Measurements from ENCODE around the gene SPPL2A.
"Not testable (repeated sequence)": the region's sequence is repeated elsewhere in the genome, so short reads cannot be mapped to it uniquely, and the experiment has no call there.

The SPPL2A gene, protein sequence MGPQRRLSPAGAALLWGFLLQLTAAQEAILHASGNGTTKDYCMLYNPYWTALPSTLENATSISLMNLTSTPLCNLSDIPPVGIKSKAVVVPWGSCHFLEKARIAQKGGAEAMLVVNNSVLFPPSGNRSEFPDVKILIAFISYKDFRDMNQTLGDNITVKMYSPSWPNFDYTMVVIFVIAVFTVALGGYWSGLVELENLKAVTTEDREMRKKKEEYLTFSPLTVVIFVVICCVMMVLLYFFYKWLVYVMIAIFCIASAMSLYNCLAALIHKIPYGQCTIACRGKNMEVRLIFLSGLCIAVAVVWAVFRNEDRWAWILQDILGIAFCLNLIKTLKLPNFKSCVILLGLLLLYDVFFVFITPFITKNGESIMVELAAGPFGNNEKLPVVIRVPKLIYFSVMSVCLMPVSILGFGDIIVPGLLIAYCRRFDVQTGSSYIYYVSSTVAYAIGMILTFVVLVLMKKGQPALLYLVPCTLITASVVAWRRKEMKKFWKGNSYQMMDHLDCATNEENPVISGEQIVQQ

DNA sequence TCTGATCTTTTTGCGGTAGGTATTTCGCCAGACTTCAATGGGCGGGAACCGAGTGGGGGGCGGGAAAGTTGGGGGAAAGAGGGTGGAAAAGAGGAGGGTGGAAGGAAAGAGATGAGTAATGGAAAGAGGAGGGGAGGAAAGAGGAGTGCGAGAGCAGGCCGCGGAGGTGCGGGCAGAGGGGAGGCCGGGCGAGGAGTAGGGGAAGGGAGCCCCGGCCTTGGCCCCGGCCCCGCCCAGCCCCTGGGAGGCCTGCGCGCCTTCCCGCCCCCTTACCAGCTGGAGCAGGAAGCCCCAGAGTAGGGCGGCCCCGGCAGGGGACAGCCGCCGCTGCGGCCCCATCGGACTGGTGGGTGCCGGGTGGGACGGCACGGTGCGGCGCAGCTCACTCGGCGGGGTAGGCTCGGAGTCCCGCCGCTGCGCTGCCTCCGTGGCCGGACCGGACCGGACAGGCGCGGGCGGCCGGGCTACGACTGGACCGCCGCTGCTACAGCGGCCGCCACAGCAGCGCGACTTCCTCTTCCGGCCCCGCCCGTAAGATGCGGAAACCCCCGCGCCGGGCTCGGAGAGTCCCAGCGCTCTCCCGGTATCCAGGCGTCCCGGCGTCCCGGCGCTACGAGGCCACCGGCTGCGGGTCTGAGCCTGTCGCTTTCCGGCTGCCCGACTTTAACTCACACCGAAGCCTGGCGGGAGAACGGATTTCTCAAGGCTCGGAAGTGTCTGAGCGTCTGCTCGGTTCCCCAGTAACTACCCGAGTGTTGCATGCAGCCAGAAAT, at the start of gene SPPL2A:
Gene SPPL2A (minus strand): TSS at position 512 of the 773 bp plus-strand sequence. CDS start 173 bp downstream, at position 339.
- DNase-seq = peak; percentile 70

DNA sequence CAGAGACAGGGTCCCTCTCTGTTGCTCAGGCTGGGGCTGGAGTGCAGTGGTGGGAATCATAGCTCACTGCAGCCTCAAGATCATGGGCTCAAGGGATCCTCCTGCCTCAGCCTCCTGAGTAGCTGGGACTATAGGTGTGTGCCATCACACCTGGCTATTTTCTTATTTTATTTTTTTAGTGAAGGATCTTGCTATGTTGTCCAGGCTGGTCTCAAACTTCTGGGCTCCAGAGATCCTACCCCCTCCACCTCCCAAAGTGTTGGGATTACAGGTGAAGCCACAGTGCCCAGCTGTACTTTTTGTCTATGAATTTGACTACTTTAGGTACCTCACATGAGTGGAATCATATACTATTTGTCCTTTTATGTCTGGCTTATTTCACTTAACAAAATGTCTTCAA, 49.1 kb upstream of the SPPL2A start:
- DNase-seq = no peak

DNA sequence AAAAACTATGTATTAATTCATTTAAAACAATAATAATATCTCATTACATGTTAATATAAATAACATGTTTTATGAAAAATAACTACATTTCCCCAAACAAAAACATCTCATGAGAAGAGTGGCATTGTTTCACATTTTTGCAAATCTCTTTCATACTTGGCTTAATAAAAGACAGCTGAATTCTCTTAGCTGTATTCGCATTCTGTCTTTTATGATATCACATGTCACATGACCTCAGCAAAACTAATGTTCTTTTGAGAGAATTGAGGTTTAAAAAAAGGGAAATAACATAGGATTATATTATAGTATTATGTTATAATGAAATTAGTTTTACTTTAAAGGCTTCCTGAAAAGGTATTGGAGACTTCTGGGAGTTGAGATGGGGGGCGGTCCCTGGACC, 48.4 kb upstream of the SPPL2A start:
- no peak for DNase-seq

DNA sequence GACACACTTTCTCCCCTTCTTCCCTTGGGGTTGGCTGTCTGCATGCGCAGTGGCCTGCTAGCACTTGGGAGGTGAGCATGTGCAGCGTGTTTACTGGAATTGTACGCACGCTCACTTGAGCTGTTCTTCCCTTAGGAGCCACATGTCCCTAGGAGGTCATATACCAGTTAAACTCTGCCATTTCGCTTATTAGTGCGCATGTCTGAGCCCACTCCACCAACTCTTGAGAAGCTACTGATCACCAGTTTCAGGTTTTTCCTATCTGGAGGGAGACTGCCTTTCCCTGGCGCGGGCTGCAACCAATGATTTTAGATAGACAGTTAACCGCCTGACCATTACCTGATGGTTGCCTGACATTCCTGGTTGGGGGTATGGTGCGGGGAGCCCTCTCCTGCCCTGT, 47.6 kb upstream of the SPPL2A start:
- DNase-seq = no peak

DNA sequence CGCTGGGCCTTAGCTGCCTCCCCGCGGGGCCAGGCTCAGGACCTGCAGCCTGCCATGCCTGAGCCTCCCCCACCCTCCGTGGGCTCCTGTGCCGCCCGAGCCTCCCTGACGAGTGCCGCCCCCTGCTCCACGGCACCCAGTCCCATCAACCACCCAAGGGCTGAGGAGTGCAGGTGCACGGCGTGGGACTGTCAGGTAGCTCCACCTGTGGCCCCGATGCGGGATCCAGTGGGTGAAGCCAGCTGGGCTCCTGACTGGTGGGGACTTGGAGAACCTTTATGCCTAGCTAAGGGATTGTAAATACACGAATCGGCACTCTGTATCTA, 46.6 kb upstream of the SPPL2A start:
- not testable (repeated sequence) for DNase-seq

DNA sequence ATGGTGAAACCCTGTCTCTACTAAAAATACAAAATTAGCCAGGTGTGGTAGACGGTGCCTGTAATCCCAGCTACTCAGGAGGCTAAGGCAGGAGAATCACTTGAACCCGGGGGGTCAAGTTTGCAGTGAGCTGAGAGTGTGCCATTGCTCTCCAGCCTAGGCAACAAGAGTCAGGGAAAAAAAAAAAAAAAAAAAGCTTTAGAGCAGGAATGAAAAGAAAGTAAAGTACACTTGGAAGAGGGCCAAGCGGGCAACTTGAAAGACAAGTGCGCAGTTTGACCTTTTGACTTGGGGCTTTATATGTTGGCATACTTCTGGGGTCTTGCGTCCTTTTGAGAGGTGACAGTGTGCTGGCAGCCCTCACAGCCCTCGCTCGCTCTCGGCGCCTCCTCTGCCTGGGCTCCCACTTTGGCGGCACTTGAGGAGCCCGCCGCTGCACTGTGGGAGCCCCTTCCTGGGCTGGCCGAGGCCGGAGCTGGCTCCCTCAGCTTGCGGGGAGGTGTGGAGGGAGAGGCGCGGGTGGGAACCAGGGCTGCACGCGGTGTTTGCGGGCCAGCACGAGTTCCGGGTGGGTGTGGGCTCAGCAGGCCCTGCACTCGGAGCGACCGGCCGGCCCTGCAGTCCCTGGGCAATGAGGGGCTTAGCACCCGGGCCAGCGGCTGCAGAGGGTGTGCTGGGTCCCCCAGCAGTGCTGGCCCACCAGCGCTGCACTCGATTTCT, 46.1 kb upstream of the SPPL2A start:
- DNase-seq = not testable (repeated sequence)

DNA sequence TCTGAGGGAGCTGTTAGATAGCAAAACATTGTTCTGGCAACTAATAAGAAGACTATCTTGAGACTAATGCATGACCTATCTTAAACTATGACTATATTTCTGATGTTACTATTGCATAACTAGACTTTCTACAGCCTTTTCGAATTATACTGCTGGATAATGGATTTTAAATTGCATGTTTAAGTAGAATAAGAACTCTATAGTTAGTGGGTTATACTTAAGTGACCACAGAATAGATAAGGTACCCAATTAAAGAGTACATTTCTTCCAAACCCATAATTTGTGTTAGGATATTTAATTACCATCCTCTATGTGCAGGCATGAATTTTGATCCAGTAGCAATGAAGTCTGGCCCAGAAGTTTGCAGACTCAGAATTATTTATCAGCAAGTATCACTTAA, 44.6 kb upstream of the SPPL2A start:
- DNase-seq = no peak

DNA sequence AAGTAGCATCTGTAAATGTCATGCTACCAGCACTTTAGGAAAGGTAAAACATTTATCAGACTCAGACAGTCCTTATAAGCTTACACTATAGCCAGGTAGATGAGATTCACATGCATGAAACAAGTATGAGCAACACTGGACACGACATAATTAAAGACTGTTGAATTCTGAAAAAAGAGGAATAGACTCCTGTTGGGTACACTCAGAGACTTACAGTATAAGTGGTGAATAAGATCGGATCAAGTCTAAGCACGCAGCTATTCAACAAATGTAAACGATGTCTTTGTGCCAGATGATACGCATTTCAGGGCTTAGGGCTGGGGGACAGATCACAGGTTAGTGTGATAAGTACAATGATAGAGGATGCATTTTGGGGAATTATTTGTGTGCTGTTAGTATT, 43.2 kb upstream of the SPPL2A start:
- no peak for DNase-seq

DNA sequence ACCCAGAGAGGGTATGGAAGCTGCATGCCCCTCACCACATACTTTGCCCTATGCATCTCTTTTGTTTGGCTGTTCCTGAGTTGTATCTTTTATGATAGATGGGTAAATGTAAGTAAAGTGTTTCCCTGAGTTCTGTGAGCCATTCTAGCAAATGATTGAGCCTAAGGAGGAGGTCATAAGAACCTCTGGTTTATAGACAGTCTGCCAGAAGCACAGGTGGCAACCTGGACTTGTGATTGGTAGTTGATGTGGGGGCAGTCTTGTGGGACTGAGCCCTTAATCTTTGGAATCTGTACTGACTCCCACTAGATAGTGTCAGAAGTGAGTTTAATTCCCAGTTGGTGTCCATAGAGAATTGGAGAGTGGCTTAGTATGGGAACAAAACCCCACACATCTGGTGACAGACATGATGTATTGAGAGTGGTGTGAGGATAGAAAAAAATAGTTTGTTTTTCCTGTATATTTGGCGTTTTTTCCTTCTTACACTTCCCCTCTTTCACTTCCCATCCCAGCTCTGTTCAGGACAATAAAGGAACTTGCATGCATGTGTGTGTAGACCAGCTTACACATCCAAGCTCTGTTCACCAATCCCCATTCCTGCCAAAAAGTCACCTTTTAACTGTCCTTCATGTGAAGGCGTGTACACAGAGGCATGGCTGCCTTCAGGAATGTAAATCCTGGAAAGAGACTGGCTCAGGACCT, 38.1 kb upstream of the SPPL2A start:
- no peak for DNase-seq

DNA sequence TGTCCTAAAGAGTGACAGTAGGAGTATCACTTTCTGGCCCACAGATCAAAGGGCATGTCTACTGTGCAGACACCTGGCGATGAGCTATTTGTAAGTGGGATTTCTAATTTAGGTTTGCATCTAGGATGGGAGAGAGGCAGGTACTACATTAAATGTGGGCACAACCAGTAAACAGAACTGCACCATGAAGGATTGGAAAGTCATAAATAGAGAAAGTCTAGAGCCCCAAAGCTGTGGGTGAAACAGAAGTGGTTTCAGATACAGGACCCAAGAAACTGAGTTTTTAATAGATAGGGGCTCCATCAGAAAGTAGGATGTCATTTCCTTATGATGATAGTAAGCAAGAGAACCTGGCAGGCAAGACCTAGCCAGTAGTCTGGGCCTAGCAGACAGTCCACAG, 35.2 kb upstream of the SPPL2A start:
- DNase-seq = no peak

DNA sequence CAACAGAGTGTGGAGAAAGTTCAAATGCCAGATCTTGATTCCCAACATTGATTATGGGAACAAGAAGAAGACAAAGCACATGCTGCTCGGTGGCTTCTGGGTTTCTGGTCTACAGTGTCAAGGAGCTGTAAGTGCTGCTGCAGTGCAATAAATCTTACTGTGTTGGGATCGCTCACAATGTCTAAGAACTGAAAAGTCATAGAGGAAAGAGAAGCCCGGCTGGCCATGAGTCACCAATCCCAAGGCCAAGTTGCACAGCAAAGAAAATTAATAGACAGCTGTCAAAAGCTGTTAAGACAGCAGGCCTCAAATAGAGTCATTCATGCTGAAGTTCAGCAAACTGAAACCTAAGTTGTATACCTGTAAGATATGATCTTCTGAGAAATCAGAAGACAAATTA, 33.2 kb upstream of the SPPL2A start:
- DNase-seq = no peak

DNA sequence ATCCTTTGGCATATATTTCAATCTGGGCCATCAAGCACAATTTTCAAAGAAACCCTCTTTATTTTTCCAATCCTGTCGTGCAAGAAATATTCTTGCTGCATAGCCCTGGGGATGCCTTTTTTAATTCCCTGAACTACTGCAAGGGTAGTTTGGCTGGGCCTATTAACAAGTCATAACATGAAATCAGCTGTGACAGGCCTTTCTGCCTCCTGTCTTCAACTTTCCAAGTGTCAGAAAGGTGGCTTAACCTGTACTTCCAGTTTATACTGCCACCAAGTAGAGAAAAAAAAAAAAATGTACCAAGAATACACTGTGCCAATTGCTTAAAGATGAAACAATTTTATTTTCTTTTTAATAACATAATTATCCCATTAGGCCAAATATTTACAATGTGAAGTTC, 32.4 kb upstream of the SPPL2A start:
- no peak for DNase-seq

DNA sequence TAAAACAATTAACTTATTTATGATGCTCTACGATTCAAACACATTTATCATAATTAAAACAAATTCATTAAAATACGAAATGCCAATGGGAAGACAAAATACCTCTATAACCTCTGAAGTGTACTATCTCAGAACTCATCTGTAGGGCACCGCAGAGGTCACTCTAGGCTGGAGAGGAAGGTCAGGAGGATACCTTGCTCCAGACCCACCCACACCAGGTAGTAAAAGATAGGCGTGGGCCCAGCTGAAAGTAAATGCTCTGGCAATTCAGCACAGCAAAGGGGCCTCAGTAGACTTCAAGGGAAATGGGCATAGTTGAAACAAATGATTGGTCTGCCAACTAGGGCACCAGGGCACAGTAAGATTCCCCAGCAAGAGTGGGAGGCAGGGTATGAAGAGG, 26.0 kb upstream of the SPPL2A start:
- no peak for DNase-seq

DNA sequence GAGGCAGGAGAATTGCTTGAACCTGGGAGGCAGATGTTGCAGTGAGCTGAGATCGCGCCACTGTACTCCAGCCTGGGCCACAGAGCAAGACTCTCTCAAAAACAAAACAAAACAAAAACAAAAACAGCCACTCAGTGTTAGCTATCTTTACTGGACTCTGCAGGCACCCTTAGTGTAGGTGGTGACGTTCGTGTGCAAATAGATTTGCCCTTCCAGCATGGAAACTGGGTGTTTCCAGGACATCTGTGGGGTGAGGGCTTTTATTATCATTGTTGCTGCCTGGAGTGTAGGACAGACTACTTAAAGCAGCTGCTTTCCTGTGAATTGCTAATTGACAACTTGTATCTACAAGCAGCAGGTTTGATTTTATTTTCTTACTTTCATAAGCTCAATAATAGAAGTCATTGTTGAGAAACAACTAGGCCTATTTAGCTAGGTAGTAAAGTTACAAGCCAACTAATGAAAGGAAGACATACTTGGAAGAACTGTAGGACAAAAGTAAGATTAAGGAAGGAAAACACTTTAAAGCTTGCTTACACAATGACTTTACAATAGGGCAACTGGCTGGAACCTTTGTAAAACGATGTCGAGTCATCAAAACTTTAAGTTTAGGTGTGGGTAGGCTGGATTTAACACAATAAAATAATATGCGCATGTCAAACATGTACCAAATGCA, 25.4 kb upstream of the SPPL2A start:
- DNase-seq = no peak

DNA sequence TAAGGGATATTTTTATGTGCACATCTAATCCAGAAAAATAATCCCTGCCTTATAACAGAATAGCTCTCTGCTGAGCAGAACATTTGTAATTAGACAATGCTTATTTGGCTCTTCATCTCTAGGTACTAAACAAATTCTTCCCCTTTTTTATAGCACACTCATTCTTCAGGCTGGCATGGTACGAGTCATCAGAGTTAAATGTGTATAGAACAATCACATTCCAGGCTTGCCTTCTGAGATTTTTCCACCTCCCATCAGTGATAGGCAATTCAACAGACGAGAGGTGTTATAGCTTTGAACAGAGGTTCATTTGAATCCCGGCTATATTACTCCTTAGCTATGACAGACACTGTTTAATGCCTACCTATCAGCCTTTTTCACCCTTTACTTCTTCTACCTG, 21.4 kb upstream of the SPPL2A start:
- no peak for DNase-seq

DNA sequence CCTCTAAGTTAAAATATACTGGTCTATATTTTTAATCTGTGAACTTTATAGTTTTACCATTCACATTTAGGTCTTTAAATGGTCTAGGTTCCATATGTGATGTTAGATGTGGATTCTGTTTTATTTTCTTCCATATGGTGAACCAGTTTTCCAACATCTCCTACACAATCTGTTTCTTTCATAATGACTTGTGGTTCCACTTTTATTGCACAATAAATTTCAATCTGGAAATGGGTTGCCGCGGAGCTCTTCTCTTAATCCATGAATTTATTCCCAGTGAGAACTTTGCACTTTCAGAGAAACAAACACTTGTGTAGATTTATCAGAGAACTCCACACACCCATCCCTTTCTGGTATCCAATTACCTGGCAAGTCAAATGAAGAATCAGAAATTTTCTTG, 20.9 kb upstream of the SPPL2A start:
- DNase-seq = no peak

DNA sequence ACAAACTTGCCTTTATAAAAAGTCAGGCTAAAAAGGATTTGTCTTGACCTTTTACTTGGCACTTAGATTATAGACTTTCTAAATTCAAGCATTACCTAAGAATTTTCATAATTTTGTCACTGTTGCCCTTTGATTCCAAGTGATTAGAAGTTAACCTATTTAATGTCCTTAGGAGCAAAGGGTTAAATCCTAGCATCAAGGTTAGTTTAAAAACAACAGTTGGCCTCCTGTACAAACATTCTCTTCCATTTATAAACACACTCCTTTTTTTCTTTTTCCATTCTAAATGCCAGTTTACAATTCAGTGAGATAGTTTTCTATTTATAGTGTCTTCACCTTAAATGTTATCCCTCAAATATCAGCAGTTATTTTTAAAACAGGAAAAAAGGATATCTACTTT, 18.4 kb upstream of the SPPL2A start:
- DNase-seq = peak; percentile 17

DNA sequence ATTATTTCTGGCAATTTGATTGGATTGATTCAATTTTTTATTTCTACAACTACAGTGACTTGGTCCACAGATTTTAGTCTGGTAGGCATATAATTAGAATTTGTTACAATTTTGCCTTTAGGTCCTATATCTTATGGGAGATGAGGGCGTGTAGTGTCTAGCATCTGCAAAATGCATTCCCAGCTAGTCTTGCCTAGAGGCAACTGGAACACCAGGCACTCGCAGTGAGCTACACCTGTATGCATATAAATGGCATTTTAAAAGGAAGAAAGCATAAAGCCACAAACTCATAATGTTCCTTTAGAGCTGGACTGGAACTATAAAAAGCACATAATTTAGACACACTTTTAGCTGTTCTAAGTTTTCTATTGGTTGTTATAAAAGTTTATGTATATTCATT, 17.9 kb upstream of the SPPL2A start:
- no peak for DNase-seq

DNA sequence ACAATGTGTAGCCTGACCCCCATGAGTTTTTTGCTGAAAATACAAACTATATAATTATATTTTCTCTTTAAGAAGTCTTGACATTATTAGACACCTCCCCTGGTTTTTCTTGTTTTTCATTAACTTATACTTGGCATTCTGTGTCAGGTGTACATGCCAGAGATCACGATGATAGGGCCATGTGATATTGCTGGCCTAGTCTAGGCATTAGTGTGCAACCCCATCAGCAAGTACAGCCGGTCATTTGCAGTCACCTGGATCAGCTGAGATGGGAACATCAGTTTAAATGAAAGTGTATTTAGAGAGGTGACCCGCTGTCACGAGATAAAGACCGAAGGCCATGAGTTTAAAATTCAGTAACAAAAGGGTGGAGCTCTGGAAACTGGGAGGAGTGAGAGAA, 12.6 kb upstream of the SPPL2A start:
- DNase-seq = no peak

DNA sequence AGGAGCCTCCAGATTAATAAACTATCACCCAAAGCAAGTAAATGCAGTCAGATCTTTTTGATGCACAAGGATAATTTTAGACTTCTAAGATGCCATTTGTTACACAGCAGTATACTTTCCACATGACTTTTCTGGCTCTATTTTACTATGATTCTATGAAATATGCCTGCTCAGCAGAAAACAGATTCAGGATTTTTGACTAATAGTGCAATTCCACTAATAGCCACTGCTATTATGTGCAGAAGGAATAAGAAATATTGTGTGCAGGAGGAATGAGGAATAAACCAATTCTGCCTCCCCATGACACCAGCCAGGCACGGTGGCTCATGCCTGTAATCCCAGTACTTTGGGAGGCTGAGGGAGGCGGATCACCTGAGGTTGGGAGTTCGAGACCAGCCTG, 11.5 kb upstream of the SPPL2A start:
- DNase-seq = no peak

DNA sequence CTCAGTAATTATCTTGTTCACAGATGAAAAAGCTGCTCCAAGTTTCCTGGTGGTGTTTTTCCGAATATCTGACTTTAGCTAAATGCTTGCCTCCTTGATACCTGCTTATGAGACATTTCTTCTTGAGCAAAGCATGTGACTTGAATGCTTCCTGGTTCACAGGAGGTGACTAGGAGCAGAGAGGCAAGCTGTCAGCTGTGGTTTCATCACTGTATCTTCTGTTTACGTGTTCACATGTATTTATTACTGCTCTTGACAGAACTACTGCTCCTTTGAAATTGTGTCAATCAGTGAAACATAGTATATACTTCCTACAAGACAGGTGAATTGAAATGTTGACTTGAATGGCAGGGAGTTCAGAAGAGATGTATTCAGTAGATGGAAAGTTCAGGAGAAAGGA, 8.9 kb upstream of the SPPL2A start:
- DNase-seq = no peak

DNA sequence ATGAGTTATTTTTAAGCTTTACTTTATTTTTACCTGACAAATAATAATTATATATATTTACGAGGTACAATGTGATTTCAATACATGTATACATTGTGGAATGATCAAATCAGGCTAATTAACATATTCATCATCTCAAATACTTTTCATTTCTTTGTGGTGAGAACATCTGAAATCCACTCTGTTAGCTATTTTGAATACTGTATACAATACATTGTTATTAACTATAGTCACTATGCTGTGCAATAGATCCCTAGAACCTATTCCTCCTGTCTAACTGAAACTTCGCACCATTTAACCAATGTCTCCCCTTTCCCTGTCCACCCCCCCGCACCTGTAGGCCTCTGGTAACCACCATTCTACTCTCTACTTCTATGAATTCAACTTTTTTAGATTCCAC, 7.9 kb upstream of the SPPL2A start:
- DNase-seq = no peak

Data from NCI-H774 (cell line).